PFSK-1 (cell line): Measurements from ENCODE around the gene NCOA7.

Experiments used
- POLR2AphosphoS5 ChIP-seq: IDR thresholded peaks from 2 replicates; pipeline ENCODE4 v1.6.1; 2012; ENCODE audit warnings: low read depth, mild to moderate bottlenecking, control low read depth, low read length, moderate library complexity
- SIN3A ChIP-seq: IDR thresholded peaks from 2 replicates; pipeline ENCODE4 v1.6.1; 2012; ENCODE audit warnings: mild to moderate bottlenecking, low read length, moderate library complexity, borderline replicate concordance; ENCODE audit not compliant: insufficient read depth
- TAF1 ChIP-seq: IDR thresholded peaks from 2 replicates; pipeline ENCODE4 v1.6.1; 2012; ENCODE audit warnings: low read length, control low read depth, borderline replicate concordance; ENCODE audit not compliant: insufficient read depth

DNA sequence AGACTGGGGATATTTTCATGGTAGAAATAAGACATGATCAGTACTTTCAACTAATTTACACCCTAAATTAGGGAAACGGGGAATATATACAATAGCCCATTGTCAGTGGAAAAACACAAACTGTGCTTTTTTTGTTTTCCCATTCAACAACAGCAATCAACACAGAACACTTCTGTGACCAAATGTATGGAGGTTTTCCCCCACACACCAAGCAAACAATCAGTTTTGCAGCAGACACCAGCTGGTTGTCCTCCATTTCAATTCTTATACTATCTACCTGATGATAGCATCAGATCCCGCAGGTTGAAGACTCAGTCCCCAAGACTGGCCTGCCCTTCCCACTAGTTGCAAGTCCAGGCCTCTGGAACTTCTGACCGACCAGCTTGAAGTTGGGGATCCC lies 170.4 kb downstream of the NCOA7 start:
- no peak for TF ChIP-seq TAF1
- TF ChIP-seq POLR2AphosphoS5: no peak
- no peak for TF ChIP-seq SIN3A
